GM23338 (cell line): Measurements from ENCODE around the gene KRT81.

ENCODE experiments used
- JUNB ChIP-seq: IDR thresholded peaks from one replicate; pipeline ENCODE4 v1.6.1; 2016; ENCODE audit warnings: antibody characterized with exemption; ENCODE audit not compliant: unreplicated experiment
- POLR2AphosphoS5 ChIP-seq: IDR thresholded peaks from 2 replicates; pipeline ENCODE4 v1.6.1; 2016; ENCODE audit warnings: antibody characterized with exemption, low read depth
- TF ChIP-seq, protein P1 (sequence below), 2 experiments: fragments of 200-600 bp in 1 of 2; sonication (generic) in 1 of 2; conservative IDR thresholded peaks; 2 replicates each; pipeline versions ENCODE4 v1.5.1 to v1.6.1; 2016 to 2017; ENCODE audit warnings: antibody characterized with exemption in 2 of 2, low read depth in 2 of 2, mild to moderate bottlenecking in 2 of 2, moderate library complexity in 1 of 2
- TF ChIP-seq, protein P2 (sequence below): IDR thresholded peaks from 2 replicates; pipeline ENCODE4 v1.6.1; 2016; ENCODE audit warnings: antibody characterized with exemption

DNA sequence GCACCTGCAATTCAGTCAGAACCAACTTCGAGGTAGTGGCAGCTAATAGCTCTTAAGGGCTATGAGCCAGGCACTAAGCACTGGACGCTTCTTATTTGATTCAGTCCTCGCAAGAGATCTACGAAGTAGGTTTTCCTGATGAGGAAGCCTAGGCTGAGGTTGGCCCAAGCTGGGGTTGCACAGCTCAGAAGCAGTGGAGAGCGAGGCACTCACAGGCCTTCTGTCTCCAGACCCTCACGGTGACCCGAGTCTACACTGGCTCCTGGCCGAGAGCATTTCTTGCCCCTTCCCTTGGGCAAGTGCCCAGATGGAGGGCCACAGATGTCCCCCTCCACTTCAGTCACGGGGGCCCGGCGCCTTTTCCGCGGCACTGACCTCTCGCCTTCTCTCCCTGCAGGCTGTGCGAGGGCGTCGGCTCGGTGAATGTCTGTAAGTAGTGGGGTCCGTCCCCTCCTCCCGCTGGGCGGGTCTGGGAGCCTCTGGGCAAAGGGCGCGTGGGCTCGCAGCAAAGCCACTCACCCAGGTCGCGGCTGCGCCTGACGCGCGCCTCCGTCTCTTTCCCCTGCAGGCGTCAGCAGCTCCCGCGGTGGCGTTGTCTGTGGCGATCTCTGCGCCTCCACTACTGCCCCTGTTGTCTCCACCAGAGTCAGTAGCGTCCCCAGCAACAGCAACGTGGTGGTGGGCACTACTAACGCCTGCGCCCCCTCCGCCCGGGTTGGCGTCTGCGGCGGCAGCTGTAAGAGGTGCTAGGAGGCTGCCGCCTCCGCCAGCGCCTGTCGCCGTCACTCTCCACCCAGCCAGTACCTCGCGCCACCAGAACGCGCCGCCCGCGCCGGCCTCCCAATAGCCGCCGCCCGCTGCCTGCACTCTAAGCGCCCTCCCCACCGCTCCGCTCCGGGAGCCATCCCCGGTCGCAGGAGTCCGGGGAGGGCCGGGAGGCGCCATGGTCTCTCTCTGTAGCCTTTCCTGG lies 16.8 kb upstream of the KRT81 start:
- TF ChIP-seq, protein P1, sequence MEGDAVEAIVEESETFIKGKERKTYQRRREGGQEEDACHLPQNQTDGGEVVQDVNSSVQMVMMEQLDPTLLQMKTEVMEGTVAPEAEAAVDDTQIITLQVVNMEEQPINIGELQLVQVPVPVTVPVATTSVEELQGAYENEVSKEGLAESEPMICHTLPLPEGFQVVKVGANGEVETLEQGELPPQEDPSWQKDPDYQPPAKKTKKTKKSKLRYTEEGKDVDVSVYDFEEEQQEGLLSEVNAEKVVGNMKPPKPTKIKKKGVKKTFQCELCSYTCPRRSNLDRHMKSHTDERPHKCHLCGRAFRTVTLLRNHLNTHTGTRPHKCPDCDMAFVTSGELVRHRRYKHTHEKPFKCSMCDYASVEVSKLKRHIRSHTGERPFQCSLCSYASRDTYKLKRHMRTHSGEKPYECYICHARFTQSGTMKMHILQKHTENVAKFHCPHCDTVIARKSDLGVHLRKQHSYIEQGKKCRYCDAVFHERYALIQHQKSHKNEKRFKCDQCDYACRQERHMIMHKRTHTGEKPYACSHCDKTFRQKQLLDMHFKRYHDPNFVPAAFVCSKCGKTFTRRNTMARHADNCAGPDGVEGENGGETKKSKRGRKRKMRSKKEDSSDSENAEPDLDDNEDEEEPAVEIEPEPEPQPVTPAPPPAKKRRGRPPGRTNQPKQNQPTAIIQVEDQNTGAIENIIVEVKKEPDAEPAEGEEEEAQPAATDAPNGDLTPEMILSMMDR (conservative IDR thresholded peaks at IDR 0.05; ENCODE audit: low read depth in 2 of 2), result no peak
- TF ChIP-seq, protein P2, sequence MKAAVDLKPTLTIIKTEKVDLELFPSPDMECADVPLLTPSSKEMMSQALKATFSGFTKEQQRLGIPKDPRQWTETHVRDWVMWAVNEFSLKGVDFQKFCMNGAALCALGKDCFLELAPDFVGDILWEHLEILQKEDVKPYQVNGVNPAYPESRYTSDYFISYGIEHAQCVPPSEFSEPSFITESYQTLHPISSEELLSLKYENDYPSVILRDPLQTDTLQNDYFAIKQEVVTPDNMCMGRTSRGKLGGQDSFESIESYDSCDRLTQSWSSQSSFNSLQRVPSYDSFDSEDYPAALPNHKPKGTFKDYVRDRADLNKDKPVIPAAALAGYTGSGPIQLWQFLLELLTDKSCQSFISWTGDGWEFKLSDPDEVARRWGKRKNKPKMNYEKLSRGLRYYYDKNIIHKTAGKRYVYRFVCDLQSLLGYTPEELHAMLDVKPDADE, result no peak
- TF ChIP-seq JUNB (no peak), POLR2AphosphoS5 (no peak)
